Transverse colon (tissue), 4 donors: ENCODE data around the gene JOSD1. TPM values are rescaled to one million over a fixed set of nuclear protein-coding genes. Genes with fewer than 3 reads are reported as not detected.
"Not testable (repeated sequence)": the region's sequence is repeated elsewhere in the genome, so short reads cannot be mapped to it uniquely, and the experiment has no call there.

Source experiments
- DNase-seq: peaks from one replicate; pipeline ENCODE4 v3.0.0-alpha.2; 2019
- H3K27ac ChIP-seq, 4 donors: fragments of 200-600 bp; sonication (generic); 2 replicates each; pipeline ENCODE4 v1.5.1; 2016 to 2018; ENCODE audit warnings: inconsistent platforms in 4 of 4
- H3K27me3 ChIP-seq: fragments of 200-600 bp; sonication (generic); 2 replicates; pipeline ENCODE4 v1.5.1; 2017; ENCODE audit warnings: inconsistent platforms
- H3K36me3 ChIP-seq, 4 donors: fragments of 200-600 bp; sonication (generic); 2 replicates each; pipeline ENCODE4 v1.5.1; 2017 to 2019; ENCODE audit warnings: inconsistent platforms in 4 of 4
- H3K4me1 ChIP-seq, 4 donors: fragments of 200-600 bp; sonication (generic); 2 replicates each; pipeline ENCODE4 v1.5.1; 2017 to 2020; ENCODE audit warnings: inconsistent platforms in 4 of 4
- H3K4me3 ChIP-seq, 4 donors: fragments of 200-600 bp; sonication (generic); 1 replicate in 1 of 4; 2 replicates in 3 of 4; pipeline versions ENCODE4 v1.5.1 to v1.6.1; 2017 to 2019; ENCODE audit warnings: inconsistent platforms in 4 of 4
- H3K9me3 ChIP-seq, 2 donors: fragments of 200-600 bp; sonication (generic); 2 replicates each; pipeline ENCODE4 v1.5.1; 2017 to 2019; ENCODE audit warnings: inconsistent platforms in 2 of 2
- EP300 ChIP-seq: sonication (generic); formaldehyde crosslinking; IDR thresholded peaks from one replicate; pipeline ENCODE4 v1.6.1; 2017; ENCODE audit warnings: antibody characterized with exemption, low read depth
- POLR2A ChIP-seq: fragments of 450-650 bp; IDR thresholded peaks from one replicate; pipeline ENCODE4 v1.6.1; 2016; ENCODE audit warnings: antibody characterized with exemption, mild to moderate bottlenecking, moderate library complexity
- POLR2AphosphoS5 ChIP-seq, 3 donors: sonication (generic); formaldehyde crosslinking; IDR thresholded peaks; one replicate each; pipeline ENCODE4 v1.6.1; 2016; ENCODE audit warnings: antibody characterized with exemption in 3 of 3
- WGBS, 2 donors: methylation state at CpG; one replicate each; pipeline ENCODE4 v1.1.5; 2018; ENCODE audit warnings: low coverage in 1 of 2; 5-methylcytosine and 5-hydroxymethylcytosine counted together
- in situ Hi-C, 4 donors: fragments of 200-750 bp; cut with MboI; loops; one replicate each; pipeline versions ENCODE4 v1.15.0 to v1.15.1; 2017; ENCODE audit warnings: low sequenced_read_pairs in 3 of 4, low pct_ligation_motif_present in 1 of 4, low pct_unique_long_range_greater_than_20kb in 1 of 4
- intact Hi-C: fragments of 100-400 bp; cut with DNase I; formaldehyde crosslinking; loops from one replicate; pipeline ENCODE4 v1.15.1; 2023; ENCODE audit warnings: low total_unique reads
- total RNA-seq, 4 donors: library from RNA; depleted of rRNA; stranded (reverse); fragments of >200 nt; gene quantifications; one replicate each; pipeline ENCODE4 v1.1.0, GENCODE V29; 2016
- TF ChIP-seq, protein P1 (sequence below), 5 experiments: fragments of 200-600 bp in 3 of 5; fragments of 450-650 bp in 2 of 5; sonication (generic) in 3 of 5; IDR thresholded peaks; 1 replicate in 2 of 5; 2 replicates in 3 of 5; pipeline ENCODE4 v1.5.1; 2016 to 2017; ENCODE audit warnings: antibody characterized with exemption in 5 of 5, inconsistent platforms in 3 of 5, mild to moderate bottlenecking in 2 of 5, moderate library complexity in 1 of 5

Gene JOSD1
- total RNA-seq, 4 donors from 2014 or later = 34.6 to 189 (median 138) TPM

- no peak overlapping the region for H3K4me3 ChIP-seq
- no peak overlapping the region for H3K27ac ChIP-seq
- WGBS, 2 donors = 80 to 92% methylated on average over 2 to 6 of the region's 6 CpGs
- no peaks in the 10 kb centered on the region for H3K9me3 ChIP-seq
- no peaks in the 10 kb centered on the region for H3K4me1 ChIP-seq
- H3K36me3 ChIP-seq = no peaks in the 10 kb centered on the region
- DNase-seq = no peak
- intact Hi-C loops = no loop called here
- H3K27me3 ChIP-seq = no peaks in the 10 kb centered on the region
- no peak for TF ChIP-seq POLR2A
- TF ChIP-seq, protein P1, sequence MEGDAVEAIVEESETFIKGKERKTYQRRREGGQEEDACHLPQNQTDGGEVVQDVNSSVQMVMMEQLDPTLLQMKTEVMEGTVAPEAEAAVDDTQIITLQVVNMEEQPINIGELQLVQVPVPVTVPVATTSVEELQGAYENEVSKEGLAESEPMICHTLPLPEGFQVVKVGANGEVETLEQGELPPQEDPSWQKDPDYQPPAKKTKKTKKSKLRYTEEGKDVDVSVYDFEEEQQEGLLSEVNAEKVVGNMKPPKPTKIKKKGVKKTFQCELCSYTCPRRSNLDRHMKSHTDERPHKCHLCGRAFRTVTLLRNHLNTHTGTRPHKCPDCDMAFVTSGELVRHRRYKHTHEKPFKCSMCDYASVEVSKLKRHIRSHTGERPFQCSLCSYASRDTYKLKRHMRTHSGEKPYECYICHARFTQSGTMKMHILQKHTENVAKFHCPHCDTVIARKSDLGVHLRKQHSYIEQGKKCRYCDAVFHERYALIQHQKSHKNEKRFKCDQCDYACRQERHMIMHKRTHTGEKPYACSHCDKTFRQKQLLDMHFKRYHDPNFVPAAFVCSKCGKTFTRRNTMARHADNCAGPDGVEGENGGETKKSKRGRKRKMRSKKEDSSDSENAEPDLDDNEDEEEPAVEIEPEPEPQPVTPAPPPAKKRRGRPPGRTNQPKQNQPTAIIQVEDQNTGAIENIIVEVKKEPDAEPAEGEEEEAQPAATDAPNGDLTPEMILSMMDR (IDR thresholded peaks at IDR 0.05) = no peak
- TF ChIP-seq POLR2AphosphoS5 (IDR thresholded peaks at IDR 0.05) = no peak
- TF ChIP-seq EP300 = no peak
- in situ Hi-C loops = no loop called here
Observed at GRCh38 chr22:38645430-38645829, 55.3 kb downstream of the JOSD1 start.

- H3K4me3 ChIP-seq, H3K27ac ChIP-seq, H3K36me3 ChIP-seq, H3K4me1 ChIP-seq, in situ Hi-C loops, H3K9me3 ChIP-seq, H3K27me3 ChIP-seq, DNase-seq, intact Hi-C loops: not testable (repeated sequence)
- WGBS, 2 donors = 91 to 95% methylated on average over 3 to 5 of the region's 5 CpGs
Observed at GRCh38 chr22:38644245-38644644, 56.5 kb downstream of the JOSD1 start.

DNA sequence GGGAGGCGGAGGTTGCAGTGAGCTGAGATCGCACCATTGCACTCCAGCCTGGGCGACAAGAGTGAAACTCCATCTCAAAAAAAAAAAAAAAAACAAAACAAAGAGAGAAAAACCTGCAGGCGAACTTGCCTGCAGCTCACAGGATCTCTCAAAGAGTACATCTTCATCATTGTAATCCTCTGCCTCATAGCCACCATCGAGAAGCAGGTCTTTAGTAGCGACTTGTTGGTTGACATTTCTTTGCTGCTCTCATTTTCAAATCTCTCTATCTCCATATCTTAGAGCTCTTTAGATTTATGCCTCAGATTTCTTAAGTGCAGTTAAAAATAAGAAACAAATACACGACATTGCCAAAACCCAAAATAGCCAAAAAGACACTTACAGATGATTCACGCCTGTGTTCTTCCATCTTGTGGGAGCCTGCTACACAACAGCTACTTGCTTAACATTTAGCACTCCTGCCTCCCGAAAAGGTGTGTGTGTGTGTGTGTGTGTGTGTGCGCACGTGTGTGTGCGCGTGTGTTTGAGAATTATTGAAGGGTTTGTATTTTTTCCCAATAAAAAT is 59.2 kb downstream of the JOSD1 start:
- no peak for DNase-seq
- Histone ChIP-seq H3K36me3 (no peaks in the 10 kb centered on the region), H3K27ac (no peak overlapping the region), H3K9me3 (no peaks in the 10 kb centered on the region), H3K4me1 (no peaks in the 10 kb centered on the region), H3K4me3 (no peak overlapping the region), H3K27me3 (no peaks in the 10 kb centered on the region)
- in situ Hi-C loops (no loop called here), intact Hi-C loops (no loop called here)
- 82 to 93% methylated on average over 11 to 13 of the region's 13 CpGs for WGBS, 2 donors
- TF ChIP-seq, protein P1 (IDR thresholded peaks at IDR 0.05) = no peak
- TF ChIP-seq EP300 (no peak), POLR2A (no peak), POLR2AphosphoS5 (IDR thresholded peaks at IDR 0.05) (no peak)

- no peak overlapping the region for H3K4me3 ChIP-seq
- in situ Hi-C loops (no loop called here), intact Hi-C loops (no loop called here)
- no peaks in the 10 kb centered on the region for H3K36me3 ChIP-seq
- H3K27ac ChIP-seq = no peak overlapping the region
- no peak for DNase-seq
- WGBS, 2 donors = 55 to 69% methylated on average over 3 of the region's 3 CpGs
- no peaks in the 10 kb centered on the region for H3K27me3 ChIP-seq
- H3K9me3 ChIP-seq = no peaks in the 10 kb centered on the region
- TF ChIP-seq, protein P1 (IDR thresholded peaks at IDR 0.05) = no peak
- no peak for TF ChIP-seq EP300
- TF ChIP-seq POLR2A = no peak
- no peak for TF ChIP-seq POLR2AphosphoS5 (IDR thresholded peaks at IDR 0.05)
- no peaks in the 10 kb centered on the region for H3K4me1 ChIP-seq
Observed at GRCh38 chr22:38638728-38639127, 62.0 kb downstream of the JOSD1 start.

DNA sequence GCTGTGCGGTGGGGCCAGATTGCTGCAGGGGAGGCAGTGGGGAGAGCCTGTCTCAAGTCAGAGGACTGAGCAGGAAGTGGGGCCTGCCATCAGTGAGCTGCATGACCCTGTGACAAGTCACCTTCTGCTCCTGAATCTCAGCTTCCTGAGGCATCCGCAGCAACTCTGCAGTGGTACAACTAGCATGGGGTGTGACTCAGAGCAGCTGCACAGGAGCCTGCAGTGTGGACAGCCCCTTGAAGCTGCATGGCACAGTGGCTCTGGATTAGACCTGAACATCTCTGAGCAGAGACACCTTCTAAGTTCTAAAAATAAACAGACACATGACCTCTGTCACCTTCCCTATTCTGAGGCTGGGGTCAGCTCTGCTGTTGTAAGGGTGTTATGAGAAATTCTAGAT is 62.5 kb downstream of the JOSD1 start:
- Histone ChIP-seq H3K4me3 (no peak overlapping the region), H3K4me1 (no peaks in the 10 kb centered on the region), H3K27ac (no peak overlapping the region), H3K36me3 (no peaks in the 10 kb centered on the region), H3K9me3 (no peaks in the 10 kb centered on the region), H3K27me3 (no peaks in the 10 kb centered on the region)
- intact Hi-C loops (no loop called here), in situ Hi-C loops (no loop called here)
- DNase-seq = no peak
- TF ChIP-seq, protein P1 (IDR thresholded peaks at IDR 0.05) = no peak
- TF ChIP-seq EP300 (no peak), POLR2AphosphoS5 (IDR thresholded peaks at IDR 0.05) (no peak), POLR2A (no peak)
- WGBS, 2 donors = 86 to 100% methylated on average over 1 to 2 of the region's 2 CpGs
